Esophagus mucosa (tissue), 1 donor: Measurements from ENCODE around the gene CNTNAP5. TPM values are rescaled to one million over a fixed set of nuclear protein-coding genes. Genes with fewer than 3 reads are reported as not detected.

Experiments used
- ATAC-seq: fragments of 200-7000 bp; cut with Tn5 transposase; one replicate; pipeline ENCODE4 v1.9.1; 2020
- total RNA-seq: library from RNA; stranded (reverse); gene quantifications from one replicate; pipeline ENCODE4 v1.2.4, GENCODE V29; 2023
- donor health status: DM: yes; HTN: yes; CAD: no.

Gene CNTNAP5
- total RNA-seq, 1 donor from 2014 or later = not detected

DNA sequence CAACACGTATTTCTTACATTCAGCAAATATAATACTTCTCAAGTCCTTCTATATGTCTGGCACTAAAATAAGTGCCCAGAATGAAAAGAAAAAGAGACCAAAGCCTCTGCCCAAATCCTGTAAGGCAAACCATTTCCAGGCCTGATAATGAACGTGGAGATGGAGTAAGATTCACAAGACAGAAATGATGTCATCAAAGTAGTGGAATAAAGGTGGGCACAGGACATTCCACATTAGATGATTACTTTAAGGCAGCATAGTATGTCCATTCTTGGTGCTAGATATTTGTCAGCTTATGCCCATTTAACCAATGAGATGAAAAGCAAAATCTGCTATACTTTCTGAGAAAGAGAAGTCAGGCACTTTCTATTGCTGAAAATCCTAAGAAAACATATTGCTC is 38.5 kb downstream of the CNTNAP5 start:
- ATAC-seq = no peak

DNA sequence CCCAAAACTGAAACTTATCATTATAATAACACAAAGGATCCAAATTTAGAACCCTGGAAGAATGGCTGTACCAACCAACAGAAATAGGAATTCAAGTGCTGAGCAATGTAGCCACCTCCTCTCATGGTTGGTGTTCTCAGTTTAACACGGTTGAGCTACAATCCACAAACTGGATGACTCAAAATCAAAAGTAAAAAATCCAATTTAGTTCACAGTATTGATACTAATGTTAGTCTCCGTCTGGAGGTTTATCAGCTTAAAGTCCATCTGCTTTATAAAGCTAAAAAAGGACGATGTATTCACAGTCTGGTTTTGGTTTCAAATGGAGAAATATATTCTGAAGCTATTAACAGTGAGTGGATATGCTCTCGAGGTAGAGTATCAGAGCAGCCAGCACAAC is 40.5 kb downstream of the CNTNAP5 start:
- ATAC-seq = no peak

DNA sequence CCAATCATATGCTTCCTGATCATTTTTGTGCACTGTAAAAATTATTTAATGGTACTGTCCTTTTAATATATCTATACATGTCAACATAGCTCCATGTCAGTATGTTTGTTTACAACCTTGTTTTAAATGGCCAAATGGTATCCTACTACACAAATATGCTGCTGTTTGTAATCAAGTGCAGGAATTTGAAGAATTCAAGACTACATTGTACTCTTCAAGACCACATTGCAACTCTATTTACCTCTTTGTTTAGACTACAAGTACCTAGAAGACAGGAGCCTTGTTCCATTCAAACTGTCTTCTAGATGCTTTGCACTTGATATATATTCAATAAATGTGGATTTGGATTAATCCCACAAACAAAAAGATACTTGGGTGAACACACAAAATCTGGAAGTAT is 41.7 kb downstream of the CNTNAP5 start:
- ATAC-seq = no peak

DNA sequence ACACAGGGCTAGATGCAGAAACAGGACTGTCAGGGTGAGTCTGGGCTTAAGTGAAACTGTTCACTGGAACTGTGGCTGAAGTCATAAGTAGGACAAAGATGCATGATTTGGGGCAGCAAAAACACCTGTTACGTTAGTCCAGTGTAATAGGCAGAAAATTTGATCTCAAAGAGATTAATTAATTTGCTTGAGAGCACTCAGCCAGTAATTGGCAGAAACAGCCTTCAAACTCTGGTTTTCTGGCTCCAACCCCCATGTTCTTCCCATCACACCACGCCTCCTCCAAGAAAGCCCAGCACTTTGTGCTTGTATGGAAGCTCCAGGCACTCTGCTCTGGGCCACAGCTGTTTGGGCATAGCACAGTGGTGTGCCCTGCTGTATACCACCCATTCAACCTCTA is 54.0 kb downstream of the CNTNAP5 start:
- ATAC-seq = no peak

DNA sequence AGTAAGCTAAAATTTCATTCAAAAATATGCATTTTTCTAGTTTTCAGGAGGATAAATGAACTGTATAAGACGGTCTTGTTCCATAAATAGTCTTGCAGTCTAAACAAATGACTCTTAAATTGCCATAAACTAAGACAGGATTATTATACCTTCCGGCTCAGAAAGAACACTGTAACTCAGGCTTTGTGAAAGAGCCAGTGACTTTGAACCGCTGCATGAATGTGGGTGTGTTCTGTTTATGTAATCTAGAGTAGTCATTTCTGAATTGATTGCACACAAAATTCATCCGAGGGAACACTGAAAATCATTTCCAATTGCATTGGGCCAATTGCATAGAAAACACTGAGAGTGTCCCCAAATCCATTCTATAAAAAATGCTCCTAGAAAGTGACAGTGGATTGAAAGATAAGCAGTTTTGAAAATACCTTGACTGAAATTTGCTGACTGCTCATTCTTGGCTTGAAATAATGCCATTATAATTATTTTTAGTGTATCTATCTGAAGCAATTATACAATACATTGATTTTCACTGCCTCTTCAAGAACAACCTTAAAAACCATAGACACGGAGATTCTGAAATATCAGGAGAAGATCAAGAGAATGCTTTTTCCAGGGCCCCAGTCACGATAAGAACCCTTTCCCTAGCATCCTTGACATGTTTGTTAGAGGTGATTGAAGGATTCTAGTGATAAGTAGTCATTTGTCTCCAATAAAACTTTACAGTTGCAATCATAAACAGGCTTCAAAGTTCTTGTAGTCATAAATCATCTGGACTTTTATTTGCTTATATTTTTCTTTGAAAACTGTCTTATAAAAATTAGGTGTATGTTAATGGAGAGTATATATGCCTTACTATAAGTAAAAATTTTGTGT is 55.4 kb downstream of the CNTNAP5 start:
- ATAC-seq = no peak

DNA sequence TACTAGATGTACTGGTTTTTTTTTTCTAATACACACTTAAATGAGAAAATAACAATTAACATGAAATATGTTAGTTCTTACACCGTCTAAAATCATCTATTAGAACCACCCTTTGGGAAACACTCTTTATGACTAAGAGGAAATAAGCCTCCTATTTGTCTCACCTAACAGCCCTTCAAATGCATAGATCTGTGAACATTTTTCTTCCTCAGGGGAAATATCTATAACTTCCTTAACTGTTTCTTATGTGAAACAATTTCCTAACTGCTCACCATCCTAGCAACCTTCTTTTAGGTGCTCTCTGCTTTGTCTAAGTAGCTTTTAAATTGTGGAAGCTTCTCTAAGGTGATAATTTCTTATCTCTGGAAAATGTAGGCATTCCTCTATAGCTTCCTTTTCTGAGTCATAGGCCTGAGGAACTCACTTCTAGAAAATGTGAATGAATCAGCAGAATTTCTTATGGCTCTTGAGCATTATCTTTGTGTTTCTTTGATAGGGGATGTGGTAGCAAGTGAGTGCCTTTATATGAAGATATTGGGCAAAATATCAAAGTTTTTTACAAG is 56.1 kb downstream of the CNTNAP5 start:
- no peak for ATAC-seq

DNA sequence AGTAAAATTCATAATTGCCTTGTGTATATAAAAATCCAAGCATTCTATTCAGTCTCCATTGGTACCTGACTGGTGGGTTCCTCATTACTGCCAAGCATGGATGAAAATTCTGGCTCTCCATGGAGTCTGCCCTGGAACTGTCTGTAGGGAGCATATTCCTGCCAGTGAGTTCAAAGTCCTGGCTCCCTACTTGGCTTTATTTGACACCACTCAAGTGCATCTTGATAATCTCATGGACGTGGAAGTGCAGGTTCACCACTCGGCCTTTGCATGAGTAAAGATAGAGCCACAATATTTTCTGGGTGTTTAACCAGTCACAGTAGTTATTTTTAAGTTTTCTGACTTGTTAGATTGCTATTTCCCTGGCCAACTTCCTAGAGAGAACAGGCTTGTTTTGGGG is 63.5 kb downstream of the CNTNAP5 start:
- no peak for ATAC-seq

DNA sequence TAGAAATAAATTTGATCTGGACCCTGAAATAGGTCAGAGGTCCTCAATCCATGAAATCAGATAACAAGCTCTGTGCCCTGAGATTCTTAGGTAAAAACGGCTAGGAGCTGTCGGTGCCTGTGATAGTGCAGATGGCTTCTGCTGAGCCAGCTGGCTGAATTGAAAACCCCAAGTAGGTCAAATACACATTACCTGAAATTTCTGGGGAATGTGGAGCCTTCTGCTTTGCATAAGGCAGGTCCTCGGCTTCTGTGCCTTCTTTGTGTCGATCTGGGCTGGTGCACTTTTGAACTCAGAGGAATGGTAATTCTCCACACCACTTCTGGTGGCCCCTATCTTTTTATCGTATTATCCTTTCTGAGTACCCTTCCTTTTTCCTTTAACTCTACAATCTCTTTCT is 66.6 kb downstream of the CNTNAP5 start:
- ATAC-seq = no peak

DNA sequence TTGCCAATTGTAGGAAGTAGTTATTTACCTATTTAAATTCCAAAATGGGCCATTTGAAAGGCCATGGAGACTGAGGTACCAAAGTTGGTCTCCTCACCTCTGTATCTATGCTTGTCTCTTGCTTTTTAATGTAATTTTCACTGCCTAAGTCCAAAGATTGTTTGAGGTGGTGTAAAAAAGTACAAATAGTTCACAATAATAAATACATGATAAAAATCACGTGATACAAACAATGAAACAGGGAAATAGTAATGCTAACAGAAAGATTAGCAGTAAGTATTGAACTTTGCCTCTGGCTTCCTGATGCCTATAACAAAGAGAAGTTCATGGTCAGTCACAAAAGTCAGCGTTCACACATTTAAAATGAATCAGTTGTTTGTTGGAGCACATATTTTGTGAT is 67.6 kb downstream of the CNTNAP5 start:
- ATAC-seq = no peak

DNA sequence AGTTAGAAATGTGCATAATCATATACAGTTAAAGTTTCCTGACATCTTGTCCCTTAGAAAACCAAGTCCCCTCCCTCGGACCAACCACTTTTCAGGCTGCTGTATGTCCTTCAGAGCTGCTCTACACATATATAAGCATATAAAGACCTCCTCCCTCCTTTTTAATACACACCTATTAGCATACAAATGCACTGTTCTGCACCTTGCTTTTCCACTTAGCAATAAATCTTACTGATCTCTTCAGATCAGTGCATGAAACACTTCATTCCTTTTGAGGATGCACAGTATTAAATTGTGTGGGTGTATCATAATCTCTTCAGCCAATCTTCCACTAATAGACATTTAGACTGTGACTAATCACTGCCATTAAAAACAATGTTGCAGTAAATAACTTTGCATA is 79.8 kb downstream of the CNTNAP5 start:
- no peak for ATAC-seq

DNA sequence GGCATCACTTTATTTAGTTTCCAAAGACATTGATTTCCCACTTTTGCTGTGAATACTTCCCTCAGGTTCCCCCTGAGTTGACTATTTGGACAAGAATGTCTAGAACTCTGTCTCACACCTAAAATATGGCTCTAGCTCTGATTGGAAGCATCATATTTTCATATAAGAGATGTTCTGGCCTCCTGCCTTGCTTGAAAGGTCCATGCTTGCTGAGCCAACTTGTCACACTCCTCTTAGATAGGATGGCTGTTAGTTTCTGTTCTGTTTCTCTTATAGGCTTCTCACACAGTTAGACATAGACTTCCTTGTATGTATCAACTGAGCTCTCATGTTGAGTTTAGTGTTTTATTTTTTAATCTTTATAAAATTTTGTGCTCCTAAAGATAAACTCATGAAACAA is 87.1 kb downstream of the CNTNAP5 start:
- no peak for ATAC-seq

DNA sequence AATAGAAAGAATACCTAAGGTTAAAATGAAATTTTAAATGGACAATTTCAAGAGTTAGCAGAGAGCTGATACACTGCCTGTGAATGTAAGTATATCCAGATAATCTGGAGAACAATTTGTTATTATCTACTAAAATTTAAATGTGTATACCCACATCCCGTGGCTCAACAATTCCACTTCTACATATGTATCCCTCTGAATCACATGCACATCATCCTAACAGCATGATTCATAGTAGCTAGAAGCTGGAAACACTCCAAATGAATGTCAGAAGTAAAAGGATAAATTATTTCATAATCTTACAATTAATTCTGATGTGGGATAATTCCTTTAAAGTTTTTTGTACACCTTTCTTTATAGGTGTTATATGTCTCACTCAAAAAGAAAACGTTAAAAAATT is 87.9 kb downstream of the CNTNAP5 start:
- ATAC-seq = no peak

DNA sequence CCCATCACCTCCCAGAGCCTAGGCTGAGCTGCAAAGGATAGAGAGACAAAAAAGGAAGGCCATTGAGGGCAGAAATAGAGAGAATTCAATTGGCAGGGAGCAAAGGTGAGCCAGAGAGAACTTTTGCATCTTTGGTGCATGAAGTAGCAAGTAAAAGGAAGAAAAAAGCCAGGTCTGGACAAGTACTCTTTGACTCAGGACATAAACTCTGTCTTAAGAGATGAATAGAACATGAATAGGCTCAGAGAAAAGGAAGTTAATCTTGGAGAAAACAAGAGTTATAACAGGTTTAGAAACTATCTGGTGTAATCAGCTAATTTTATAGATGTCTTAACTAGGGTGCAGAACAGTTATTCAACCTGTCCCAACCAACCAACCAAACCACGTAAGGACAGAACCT is 95.2 kb downstream of the CNTNAP5 start:
- no peak for ATAC-seq

DNA sequence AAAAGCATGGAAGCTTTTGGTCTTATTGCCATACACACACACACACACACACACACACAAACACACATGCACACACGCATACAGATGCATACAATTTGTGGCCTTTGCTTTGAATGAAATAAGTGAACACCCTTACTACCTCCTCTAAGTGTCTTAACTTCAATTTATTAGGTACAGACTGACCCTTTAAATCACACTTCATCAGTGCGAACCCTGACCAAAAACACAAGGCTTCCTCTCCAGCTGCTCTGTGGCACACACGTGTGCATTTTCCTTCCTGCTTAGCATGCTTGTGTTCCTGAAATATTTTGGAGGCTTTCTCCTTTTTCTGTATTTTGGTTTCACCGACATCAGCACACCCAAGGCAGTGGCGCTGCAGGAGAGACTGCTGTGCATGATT is 96.0 kb downstream of the CNTNAP5 start:
- ATAC-seq = no peak

DNA sequence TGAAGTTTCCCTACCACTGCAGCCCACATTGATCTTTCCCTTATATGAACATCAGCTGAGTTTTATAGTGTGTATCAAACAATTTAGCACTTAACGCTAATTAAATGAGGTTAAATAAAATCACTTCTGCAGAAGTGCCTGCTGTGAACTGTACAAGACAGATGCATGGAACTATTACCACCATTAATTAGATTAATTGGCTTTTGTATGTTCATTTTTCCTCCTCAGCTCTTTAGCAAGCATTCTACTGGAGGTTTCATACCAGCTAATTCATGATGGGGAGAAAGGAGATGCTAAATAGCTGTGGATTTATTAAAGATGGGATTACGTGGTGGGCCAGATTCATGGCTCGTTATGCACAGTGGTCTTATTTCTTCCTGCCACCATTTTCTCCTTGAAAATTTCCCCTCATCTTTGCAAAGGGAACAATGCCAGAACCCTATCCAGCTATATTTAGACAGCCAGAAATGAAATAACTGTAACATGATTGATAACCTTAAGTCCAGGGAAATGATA is 96.7 kb downstream of the CNTNAP5 start:
- ATAC-seq = no peak

DNA sequence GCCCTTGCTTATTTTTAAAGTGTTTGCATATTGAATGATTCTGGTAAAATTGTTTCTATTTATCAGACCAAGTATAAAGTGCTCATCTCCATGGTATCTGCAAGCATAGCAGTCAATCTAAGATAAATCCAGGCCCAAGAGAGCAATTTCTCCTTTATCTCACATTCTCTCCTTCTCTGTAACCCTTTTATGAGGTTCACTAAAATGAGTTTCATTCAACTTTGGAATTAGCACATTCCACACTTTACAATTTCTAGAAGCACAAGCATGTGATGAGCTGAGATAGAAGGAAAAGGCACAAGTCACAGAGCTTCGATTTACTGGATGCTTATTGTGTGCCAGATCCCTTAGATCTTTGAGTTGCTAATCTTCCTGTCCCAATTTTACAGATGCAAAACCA is 97.3 kb downstream of the CNTNAP5 start:
- no peak for ATAC-seq

DNA sequence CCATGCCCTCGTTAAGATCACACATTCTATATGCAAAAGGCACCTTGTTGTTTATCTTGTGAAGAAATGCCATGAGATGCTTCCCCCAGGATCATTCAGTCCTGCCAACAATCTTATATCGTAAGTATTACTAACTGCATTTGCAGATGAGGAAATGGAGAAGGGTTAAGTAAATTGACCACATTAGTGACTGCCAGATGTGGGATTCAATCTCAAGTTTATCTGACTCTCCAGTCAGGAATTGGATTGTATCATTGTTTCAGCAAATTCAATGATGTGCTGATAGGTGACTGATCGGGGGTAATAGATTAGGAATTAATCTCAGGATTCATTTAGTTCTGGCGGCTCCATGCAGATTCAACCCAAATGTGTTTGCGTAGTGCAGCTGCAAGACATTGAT is 106.2 kb downstream of the CNTNAP5 start:
- no peak for ATAC-seq

DNA sequence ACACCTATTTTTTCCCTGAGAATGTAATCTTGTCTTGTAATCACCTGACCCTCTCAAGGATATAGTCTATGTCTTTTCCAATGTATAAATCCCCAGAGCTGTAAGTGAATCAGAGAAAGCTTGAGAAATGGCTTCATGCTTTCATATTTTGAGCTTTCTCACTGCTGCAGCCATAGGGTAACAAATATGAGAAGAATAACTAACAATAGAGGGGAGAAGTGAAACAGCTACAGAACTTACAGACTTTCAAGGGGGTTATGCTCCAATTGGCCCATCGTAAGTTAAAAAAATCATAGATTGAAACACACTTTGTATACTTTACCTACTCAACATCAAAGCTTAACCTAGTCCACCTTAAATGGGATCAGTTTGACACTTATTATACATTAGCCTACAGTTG is 111.0 kb downstream of the CNTNAP5 start:
- ATAC-seq = no peak

DNA sequence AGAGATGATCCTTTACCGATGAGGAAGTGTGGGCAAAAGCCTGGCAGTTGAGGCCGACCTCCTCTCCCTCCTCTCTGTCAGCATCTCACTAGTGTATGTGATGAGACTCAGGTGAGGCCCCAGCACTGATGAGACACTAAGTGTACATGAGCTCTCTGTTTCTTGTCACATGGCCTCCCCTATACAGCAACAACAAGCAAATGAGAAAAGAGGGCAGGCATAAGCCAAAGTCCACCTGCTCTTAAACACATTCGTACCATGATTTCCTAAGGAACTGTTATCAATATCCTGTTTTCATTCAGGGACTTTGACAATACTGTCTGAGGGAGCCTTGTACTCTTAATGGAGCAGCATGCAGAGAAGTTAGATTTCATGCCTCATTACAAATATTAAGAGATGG is 113.0 kb downstream of the CNTNAP5 start:
- no peak for ATAC-seq

DNA sequence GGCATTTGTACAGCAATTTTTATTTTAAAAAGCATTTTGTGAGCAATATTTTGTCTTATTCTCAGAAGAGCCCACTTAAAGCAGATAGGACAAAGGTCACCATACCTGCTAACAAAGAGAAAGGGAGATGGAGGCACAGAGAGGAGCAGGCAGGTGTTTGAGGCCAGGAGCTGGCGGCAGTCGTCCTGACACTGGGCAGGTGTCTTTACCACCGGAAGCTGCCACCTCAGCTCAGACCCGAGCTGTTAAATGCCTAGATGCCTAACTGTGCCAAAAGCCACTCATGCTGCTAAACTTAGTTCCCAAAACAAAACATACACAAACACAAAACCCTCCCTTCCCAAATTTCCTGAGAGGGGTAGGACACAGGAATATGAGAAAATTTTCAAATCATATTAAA is 120.9 kb downstream of the CNTNAP5 start:
- ATAC-seq = no peak

DNA sequence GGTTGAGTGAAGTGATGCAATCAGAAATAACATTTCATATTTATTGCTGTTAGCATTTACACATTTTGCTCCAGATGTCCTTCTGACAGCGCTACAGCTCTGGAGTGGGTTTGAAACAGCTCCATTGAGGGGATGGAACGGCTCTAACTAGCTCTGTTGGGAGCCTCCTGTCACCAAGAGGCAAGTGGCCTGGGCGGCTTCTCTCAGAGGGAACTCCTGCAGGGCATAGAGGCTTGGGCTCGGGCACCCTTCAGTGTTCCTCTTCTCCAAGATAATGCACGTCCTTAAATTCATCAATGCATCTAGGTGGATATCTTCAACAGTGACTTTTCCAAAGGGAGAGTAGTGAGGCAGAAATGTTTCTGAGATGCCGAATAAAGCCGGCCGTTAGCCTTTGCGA is 122.5 kb downstream of the CNTNAP5 start:
- ATAC-seq = no peak

DNA sequence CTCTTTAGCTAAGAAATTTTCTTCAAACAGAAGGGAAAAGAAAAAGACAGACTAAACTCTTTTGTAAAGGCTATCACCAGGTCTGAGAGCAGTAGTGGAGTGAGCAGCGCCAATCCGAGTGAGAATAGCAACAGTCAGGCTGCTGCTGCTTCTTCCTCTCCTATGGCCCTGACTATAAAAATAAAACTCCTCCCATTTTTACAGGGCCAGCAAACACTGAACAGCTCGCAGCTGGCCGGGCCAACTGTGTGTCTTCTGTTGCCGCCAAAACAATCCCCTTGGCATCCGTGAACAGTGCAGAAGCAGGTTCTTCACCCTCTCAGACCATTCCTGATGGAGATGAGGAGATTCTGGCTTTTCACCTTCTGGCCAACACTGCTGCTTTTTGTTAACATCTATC is 124.5 kb downstream of the CNTNAP5 start:
- no peak for ATAC-seq

DNA sequence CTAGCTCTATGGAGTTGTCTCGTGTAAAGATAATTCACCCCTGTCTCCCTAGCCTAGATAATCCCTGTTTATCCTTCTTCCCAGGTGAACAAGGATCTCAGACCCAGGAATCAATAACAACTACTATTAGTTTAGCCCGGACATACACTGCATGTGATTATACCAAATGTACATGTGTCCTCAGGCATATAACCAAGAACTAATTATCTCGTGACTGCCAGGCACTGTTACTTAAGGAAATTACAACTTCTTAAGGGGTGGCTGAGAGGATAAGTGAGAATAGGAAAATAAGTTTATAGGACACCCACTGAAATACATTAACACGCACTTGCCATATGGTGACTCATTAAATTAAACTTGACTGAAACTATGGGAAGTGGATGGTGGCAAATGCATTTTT is 126.6 kb downstream of the CNTNAP5 start:
- ATAC-seq = no peak

DNA sequence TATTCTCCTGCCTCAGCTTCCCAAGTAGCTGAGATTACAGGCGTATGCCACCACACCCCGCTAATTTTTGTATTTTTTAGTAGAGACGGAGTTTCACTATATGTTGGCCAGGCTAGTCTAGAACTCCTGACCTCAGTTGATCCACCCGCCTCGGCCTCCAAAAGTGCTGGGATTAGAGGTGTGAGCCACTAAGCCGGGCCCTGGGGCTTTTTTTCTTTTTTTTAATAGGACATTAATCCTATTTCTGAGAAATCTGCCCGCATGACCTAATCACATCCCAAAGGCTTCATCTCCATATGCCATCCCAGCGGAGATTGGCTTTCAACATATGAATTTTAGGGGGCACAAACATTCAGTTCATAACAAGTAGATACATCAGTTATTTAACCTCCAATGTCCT is 128.6 kb downstream of the CNTNAP5 start:
- no peak for ATAC-seq

DNA sequence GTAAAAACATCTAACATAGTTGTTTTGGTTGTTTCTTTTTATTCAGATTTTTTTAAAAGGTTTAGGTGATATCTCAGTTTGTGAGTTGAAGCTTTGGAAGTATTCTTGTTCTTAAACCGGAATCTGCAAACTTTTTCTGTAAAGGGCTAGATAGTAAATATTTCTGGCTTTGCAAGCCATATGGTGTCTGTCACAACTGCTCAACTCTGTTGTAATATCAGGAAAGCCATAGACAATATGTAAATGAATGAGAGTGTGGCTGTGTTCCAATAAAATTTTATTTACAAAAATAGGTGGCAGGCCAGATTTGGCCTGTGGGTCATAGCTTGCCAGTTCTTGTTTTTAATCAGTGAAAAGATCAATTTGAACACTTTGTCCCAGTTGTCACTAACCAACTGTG is 134.1 kb downstream of the CNTNAP5 start:
- ATAC-seq = no peak
